Measurements from ENCODE around the gene PRG3. TPM values are rescaled to one million over a fixed set of nuclear protein-coding genes. Genes with fewer than 3 reads are reported as not detected.

PRG3 gene
- total RNA-seq, 2 donors from 2014 or later: not detected

DNA sequence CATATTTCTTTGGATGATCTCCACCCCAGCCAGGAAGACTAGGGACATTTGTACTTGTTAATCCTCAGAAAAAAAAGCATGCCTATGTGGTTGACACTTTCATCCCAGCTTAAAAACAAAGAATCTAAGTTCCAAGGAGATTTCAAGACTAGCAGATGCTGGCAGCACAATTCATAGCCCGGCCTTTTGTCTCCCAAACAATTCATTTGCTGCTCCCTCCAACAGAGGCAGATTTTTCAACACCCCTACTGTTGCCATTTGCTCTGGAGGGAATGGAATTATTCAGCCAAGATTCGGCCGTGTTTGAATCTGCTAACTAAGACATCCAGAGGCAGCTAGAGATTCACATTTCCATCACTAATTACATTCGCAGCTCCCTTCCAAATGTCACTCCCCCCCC, 27.5 kb downstream of the PRG3 start:
- Mint-ChIP-seq H3K9me3 (no peaks in the 10 kb centered on the region), H3K27ac (no peak overlapping the region), H3K4me3 (no peak overlapping the region), H3K4me1 (no peaks in the 10 kb centered on the region), H3K36me3 (ENCODE audit: low read depth) (no peaks in the 10 kb centered on the region), H3K27me3 (peaks cover 7% of the 10 kb centered on the region)
- no peak for ATAC-seq (replicated peaks)

DNA sequence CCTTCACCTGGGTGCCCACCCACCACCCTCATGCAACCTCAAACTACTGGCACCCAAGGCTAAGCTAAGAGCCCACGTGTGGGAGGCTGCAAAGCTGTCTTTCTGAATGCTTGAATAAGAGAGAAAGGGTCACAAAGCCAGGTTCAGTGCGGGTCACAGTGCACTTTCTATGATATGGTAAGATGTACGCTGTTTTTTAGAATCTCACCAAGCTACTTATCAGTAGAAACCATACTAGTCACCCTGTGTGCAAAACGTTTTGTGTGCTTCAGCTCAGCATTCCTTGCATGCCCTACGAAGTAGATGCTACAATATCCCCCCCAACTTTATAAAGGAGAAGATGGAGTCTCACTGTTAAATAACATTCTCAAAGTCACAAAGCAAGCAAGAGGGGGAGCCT, 27.9 kb downstream of the PRG3 start:
- no peak for ATAC-seq (replicated peaks)
- no peaks in the 10 kb centered on the region for H3K36me3 Mint-ChIP-seq (ENCODE audit: low read depth)
- peaks cover 7% of the 10 kb centered on the region for H3K27me3 Mint-ChIP-seq
- no peak overlapping the region for H3K27ac Mint-ChIP-seq
- no peaks in the 10 kb centered on the region for H3K4me1 Mint-ChIP-seq
- no peak overlapping the region for H3K4me3 Mint-ChIP-seq
- H3K9me3 Mint-ChIP-seq: no peaks in the 10 kb centered on the region

DNA sequence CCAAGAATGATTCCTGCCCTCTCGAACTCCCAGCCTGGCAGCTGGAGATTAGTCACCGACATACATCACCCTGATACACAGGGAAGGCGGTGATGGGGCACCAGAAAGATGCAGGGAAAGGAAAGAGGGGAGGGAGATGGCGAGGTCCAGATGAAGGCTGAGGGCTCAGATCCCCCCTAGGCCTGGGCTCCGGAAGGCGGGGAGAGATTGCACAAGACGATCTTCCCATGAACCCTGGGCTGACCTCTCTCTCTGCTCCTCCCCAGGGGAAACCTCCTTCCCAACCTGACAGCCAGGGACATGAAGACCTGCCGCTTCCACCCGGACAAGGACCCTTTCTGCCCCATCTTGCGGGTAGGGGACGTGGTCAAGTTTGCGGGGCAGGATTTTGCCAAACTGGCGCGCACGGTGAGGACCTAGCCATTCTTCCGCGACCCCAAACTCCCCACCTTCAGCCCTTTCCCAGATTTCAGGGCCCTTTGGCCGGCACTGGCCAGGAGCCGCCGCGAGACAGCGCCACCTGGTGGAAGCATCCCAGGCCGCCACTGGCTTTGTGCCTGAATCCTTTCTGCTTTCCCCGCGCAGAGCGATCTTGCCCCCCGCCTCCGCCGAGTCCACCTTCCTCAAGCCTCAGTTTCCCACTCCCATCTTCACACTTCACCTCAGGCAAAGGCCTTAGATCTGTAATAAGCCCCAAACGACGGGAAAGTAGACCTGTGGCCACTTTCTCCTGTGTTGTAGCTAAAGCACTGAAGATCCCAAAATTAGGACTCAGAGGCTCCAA, 31.3 kb downstream of the PRG3 start:
- no peaks in the 10 kb centered on the region for H3K9me3 Mint-ChIP-seq
- ATAC-seq (replicated peaks): peak; percentile 65
- H3K36me3 Mint-ChIP-seq (ENCODE audit: low read depth): no peaks in the 10 kb centered on the region
- H3K27me3 Mint-ChIP-seq: peaks cover 4% of the 10 kb centered on the region
- no peak overlapping the region for H3K27ac Mint-ChIP-seq
- peaks cover 8% of the 10 kb centered on the region for H3K4me1 Mint-ChIP-seq
- no peak overlapping the region for H3K4me3 Mint-ChIP-seq

DNA sequence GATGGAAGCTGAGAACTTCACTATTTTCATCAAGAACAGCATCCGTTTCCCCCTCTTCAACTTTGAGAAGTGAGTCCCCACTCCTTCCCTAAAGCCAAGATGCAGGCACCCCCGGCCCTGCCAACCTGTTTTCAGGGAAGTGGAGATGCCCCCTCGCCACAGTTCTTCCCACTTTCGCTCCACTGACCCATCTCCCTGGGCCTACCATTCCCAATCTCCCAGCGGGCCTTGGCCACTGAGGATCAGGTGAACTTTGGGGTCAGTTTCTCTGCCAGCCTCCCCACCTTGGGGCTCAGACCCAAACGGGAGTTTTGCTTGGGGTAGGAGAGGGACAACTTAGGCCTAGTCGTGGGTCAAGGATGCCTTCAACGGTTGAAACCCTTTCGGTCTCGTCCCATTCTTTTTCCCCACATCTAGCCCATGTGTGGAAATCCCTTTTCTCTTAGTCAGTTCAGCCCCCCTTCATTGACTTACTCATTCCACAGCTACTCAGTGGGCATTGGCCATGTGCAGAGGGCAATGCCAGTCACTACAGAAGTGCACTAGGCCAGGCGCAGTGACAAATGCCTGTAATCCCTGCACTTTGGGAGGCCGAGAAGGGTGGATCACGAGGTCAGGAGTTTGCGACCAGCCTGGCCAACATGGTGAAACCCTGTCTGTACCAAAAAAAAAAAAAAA, 32.2 kb downstream of the PRG3 start:
- Mint-ChIP-seq H3K4me3 (no peak overlapping the region), H3K4me1 (peaks cover 8% of the 10 kb centered on the region), H3K36me3 (ENCODE audit: low read depth) (no peaks in the 10 kb centered on the region), H3K27me3 (no peaks in the 10 kb centered on the region), H3K27ac (no peak overlapping the region), H3K9me3 (no peaks in the 10 kb centered on the region)
- ATAC-seq (replicated peaks): no peak

DNA sequence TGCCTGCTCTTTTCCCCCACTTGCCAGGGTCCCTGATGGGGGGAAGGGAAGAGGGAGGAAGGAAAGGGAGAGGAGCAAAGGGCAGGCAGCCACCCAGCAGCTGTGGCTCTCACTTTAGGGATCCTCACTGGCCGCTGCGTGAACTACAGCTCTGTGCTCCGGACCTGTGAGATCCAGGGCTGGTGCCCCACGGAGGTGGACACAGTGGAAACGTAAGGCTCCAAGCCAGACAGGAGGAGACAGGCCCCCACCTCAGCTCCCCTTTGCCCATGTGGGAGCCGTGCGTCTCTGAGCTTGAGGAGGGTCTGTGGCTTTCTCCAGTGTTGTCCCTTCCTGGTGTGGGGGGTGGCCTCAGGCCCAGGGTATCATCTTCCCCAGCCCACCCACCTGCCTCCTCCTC, 32.9 kb downstream of the PRG3 start:
- no peak overlapping the region for H3K4me3 Mint-ChIP-seq
- ATAC-seq (replicated peaks): no peak
- no peaks in the 10 kb centered on the region for H3K9me3 Mint-ChIP-seq
- no peaks in the 10 kb centered on the region for H3K36me3 Mint-ChIP-seq (ENCODE audit: low read depth)
- peaks cover 8% of the 10 kb centered on the region for H3K4me1 Mint-ChIP-seq
- H3K27ac Mint-ChIP-seq: peak overlapping the region; percentile 31
- H3K27me3 Mint-ChIP-seq: no peaks in the 10 kb centered on the region

DNA sequence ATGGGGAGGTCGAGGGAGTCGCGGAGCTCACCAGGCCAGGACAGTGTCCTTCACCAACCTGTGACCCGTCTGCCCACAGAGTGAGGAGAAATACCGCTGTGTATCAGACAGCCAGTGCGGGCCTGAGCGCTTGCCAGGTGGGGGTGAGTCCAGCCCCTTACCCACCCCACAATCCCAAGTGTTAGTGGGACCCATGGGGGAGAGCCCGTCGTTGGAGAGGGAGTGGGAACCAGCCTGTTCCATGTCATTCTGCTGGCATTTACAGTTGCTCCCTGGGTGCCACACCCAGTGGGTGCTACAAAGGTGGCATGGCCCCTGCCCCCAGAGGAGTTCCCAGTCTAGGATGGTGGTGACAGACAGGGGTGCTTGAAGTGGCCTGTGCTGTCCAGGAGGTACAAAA, 33.6 kb downstream of the PRG3 start:
- Mint-ChIP-seq H3K4me3 (no peak overlapping the region), H3K9me3 (no peaks in the 10 kb centered on the region), H3K4me1 (peaks cover 8% of the 10 kb centered on the region), H3K27ac (peak overlapping the region; percentile 31), H3K36me3 (ENCODE audit: low read depth) (no peaks in the 10 kb centered on the region), H3K27me3 (no peaks in the 10 kb centered on the region)
- no peak for ATAC-seq (replicated peaks)

DNA sequence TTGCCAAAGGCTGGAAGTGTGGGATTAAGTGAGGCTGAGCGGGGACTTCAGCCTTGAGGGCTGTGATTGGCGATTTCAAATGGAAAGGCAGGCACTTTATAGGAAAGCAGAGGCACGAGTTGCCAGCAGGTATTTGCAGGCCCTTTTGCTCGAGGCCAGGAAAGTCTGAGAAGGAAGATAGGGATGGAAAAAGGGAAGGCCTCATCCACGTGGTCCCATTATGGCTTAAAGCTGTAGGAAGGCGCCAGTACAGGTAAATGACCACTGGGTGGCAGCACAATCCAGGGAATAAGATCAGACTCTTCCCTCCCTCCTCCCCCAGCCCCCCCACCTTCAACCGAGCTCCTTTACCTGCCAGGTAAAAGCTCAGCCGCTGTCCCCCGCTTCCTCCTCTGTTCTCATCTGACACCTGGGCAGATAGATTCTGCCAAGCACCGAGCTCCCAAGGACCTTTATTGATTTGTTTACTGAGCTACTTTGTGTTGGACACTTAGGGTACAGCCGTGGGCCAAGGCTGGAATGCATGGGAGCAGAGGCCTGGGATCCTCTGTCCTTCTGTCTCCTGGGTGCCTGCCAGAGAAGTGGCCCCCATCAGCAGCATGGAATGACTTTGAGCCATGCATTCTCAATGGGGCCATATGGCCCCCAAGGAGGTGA, 35.3 kb downstream of the PRG3 start:
- Mint-ChIP-seq H3K27ac (peak overlapping the region; percentile 36), H3K36me3 (ENCODE audit: low read depth) (no peaks in the 10 kb centered on the region)

DNA sequence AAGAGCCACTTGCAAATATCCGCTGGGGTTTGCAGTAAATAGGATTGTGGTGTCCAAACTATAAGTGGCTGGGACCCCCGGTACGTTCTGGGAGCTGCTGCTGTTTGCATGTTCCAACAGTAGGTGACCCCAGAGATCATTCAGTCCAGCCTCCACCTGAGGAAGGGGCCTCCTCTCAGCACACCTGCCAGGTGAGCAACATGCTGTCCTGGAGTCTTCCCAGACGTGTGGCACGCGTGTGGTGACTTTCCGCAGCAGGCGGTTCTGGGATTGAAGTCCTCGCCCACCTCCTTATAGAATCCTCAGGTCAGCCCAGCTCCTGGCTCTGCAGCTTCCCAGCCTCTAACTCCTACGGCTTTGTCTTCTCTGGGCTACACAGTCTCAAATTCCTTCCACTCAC, 36.1 kb downstream of the PRG3 start:
- no peak for ATAC-seq (replicated peaks)
- Mint-ChIP-seq H3K36me3 (ENCODE audit: low read depth) (no peaks in the 10 kb centered on the region), H3K27ac (no peak overlapping the region), H3K4me3 (no peak overlapping the region), H3K4me1 (peaks cover 8% of the 10 kb centered on the region), H3K27me3 (no peaks in the 10 kb centered on the region), H3K9me3 (no peaks in the 10 kb centered on the region)

More for the DNA sequence above, 35.3 kb downstream of the PRG3 start:
- Mint-ChIP-seq H3K9me3 (no peaks in the 10 kb centered on the region), H3K4me1 (peaks cover 8% of the 10 kb centered on the region), H3K27me3 (no peaks in the 10 kb centered on the region), H3K4me3 (no peak overlapping the region)
- ATAC-seq (replicated peaks): peak; percentile 78

DNA sequence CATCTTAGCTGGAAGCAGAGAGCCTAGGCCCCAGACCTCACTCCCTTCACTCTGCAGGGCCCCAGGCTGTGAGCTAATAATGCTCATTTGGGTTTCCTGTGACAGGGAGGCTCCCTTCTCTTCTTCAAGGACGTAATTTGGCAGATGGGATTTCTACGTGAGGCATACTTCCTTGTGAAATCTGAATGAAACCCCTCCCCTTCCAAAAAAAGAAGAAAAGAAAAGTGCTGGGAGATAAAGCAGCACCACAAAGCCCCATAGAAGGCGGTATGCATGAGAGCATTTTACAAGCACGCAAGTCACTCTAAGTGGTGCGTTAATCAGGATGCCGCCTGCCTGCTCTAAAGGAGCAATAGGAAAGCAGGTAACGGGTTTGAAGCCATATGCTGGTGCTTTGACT, 37.1 kb downstream of the PRG3 start:
- no peak for ATAC-seq (replicated peaks)
- Mint-ChIP-seq H3K4me1 (peaks cover 8% of the 10 kb centered on the region), H3K36me3 (ENCODE audit: low read depth) (no peaks in the 10 kb centered on the region), H3K4me3 (no peak overlapping the region), H3K27me3 (no peaks in the 10 kb centered on the region), H3K9me3 (no peaks in the 10 kb centered on the region), H3K27ac (no peak overlapping the region)

DNA sequence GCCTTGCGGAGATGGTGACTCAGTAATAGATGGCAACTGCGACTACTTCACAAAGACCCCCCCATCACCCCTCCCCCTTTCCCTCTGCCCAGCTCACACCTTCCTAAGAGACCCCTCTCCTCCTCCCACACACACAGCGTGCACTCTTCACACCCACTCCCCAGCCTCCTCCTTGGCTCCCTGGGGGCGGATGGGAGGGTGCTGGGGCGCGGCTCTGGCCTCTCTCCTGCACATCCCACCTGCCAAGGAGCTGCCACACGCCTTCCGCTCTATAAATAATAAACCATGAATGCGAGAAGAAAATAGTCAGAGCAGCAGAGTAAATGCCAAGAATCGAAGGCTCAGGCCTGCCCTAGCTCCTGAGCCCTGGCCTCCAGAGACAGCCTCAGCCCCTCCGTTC, 38.2 kb downstream of the PRG3 start:
- no peak for ATAC-seq (replicated peaks)
- no peaks in the 10 kb centered on the region for H3K9me3 Mint-ChIP-seq

DNA sequence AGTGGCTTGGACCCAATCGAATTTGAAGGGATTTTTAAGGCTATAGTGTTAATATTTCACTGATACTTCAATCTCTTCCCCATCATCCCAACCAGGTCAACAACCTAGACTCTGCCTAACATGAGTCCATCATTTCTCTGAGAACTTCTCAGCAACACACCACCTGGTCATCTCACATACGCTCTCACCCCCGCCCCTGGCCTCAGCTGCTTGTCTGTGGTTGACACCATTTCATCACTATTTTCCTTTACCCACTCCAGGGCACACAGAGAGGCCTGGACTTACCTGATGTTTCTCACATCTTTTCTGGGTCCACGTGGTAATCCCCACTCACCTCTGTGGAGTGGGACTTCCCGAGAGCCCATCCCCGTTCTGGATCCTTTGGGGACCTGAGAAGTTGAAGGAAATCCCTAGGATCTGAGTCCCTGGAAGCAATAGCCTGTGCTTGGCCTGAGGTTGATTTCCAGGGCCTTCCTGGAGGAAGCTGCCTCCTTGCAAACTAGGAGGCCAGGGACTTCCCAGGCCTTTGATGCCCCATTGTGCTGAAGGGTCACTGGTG, 39.6 kb downstream of the PRG3 start:
- Mint-ChIP-seq H3K9me3 (no peaks in the 10 kb centered on the region), H3K27ac (no peak overlapping the region), H3K4me3 (no peak overlapping the region), H3K36me3 (ENCODE audit: low read depth) (no peaks in the 10 kb centered on the region), H3K27me3 (no peaks in the 10 kb centered on the region), H3K4me1 (peaks cover 8% of the 10 kb centered on the region)
- ATAC-seq (replicated peaks): no peak

More for the DNA sequence above, 38.2 kb downstream of the PRG3 start:
- Mint-ChIP-seq H3K4me3 (no peak overlapping the region), H3K27ac (no peak overlapping the region), H3K36me3 (ENCODE audit: low read depth) (no peaks in the 10 kb centered on the region), H3K27me3 (no peaks in the 10 kb centered on the region), H3K4me1 (peaks cover 8% of the 10 kb centered on the region)

DNA sequence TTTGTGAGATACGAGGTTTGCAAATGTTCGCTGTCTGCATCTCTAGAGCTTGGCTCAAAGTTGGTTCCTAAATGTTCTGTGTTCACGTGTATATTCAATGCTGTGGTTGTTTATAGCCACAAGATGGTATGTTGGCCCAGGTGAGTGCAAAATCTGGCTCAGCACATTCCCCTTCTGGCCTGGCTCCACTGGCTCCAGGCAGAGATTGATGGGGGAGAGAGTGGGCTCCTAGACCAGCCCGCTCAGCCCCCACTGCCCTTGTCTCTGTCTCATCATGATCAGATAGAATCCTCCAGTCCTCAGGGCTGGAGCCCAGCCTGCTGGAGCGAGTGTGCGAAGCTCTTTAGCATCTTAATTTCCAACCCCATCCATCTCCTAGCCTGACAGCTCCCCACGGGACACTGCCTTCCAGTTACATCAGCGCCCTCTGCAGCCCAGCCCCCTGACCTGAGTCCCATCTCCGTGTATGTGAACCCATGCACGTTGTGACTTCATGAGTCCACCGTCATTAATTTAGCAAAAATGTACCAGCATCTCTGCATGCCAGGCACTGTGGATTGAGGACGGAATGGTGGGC, 40.8 kb downstream of the PRG3 start:
- ATAC-seq (replicated peaks): no peak
- Mint-ChIP-seq H3K4me3 (no peak overlapping the region), H3K9me3 (no peaks in the 10 kb centered on the region), H3K4me1 (peaks cover 4% of the 10 kb centered on the region), H3K36me3 (ENCODE audit: low read depth) (peaks cover 8% of the 10 kb centered on the region), H3K27ac (peak overlapping the region; percentile 27), H3K27me3 (no peaks in the 10 kb centered on the region)

DNA sequence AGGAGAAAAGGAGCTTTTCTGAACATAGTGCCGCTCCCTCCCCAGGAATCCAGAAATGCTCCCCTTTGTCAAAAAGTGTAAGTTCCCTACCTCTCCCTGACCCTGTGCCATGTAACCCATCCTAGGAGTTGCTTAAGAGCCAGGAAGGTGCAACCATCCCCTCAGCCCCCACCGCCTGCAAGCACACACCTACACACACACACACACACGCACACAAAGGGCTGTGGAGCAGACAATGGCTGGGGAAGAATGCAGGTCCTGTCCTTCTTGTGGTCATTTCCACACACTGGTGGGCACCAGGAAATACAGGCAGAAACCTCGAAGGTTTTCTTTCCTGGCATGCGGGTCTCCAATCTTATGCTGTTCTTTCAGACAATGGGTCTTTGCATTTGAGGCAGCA, 41.6 kb downstream of the PRG3 start:
- ATAC-seq (replicated peaks): no peak
- Mint-ChIP-seq H3K27me3 (no peaks in the 10 kb centered on the region), H3K27ac (no peak overlapping the region), H3K4me1 (peaks cover 12% of the 10 kb centered on the region), H3K4me3 (no peak overlapping the region), H3K9me3 (no peaks in the 10 kb centered on the region), H3K36me3 (ENCODE audit: low read depth) (peaks cover 16% of the 10 kb centered on the region)

DNA sequence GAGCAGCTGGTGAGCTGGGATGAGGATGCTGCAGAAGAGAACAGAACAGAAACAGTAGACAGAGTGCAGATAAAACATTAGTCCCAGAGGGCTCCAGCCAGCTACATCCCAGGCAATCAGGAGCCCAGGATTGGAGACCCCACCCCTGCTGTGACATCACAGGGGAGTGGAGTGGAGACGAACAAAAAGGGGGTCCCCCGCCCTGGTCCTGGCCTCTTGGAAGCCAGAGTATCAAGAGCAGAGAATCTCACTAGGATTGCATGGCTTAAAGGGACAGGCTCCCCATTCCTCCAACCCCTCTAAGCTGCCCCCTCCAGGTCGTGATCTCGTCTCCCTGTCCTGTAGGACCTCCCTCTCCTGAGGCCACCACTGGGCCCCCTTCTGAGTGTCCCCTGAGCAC, 42.8 kb downstream of the PRG3 start, which contains the start of gene P2RX3:
Gene P2RX3, plus strand, starts transcription at position 211 of the 400 bp plus-strand sequence. CDS start 199 bp downstream, outside the sequence.
- Mint-ChIP-seq H3K4me3 (no peak within 1 kb of the TSS), H3K27me3 (no peaks in the 10 kb centered on the region), H3K36me3 (ENCODE audit: low read depth) (peaks cover 27% of the 10 kb centered on the region), H3K4me1 (peaks cover 18% of the 10 kb centered on the region), H3K9me3 (no peaks in the 10 kb centered on the region), H3K27ac (no peak within 1 kb of the TSS)
- ATAC-seq (replicated peaks): no peak
